HCT116 (cell line): ENCODE data around the gene EEPD1. TPM values are rescaled to one million over a fixed set of nuclear protein-coding genes. Genes with fewer than 3 reads are reported as not detected.

Experiments
- ATAC-seq: fragments of 200-7000 bp; cut with Tn5 transposase; 2 replicates; pipeline ENCODE4 v1.9.1; 2020; ENCODE audit warnings: mild to moderate bottlenecking, moderate library complexity
- BruUV-seq: library from RNA; stranded (reverse); fragments of 400-500 nt; replicated peaks from 2 replicates; lab custom pipeline; 2021; lab: Mats Ljungman, UMichigan
- CTCF ChIA-PET: fragments of 300-600 bp; sonication (Branson Sonifier 250); formaldehyde crosslinking; loops from one replicate; lab custom pipeline; 2021; ENCODE audit warnings: antibody characterized with exemption; lab: Charles Lee
- POLR2A ChIA-PET: fragments of 300-600, 350-600 bp; sonication (Branson Sonifier 250); formaldehyde crosslinking; loops from one replicate; lab custom pipeline; 2021; ENCODE audit warnings: antibody characterized with exemption; lab: Charles Lee
- RAD21 ChIA-PET, 2 experiments: fragments of 300-600 bp; sonication (Branson Sonifier 250); formaldehyde crosslinking; loops; one replicate each; lab custom pipeline; 2023; ENCODE audit warnings: low total read pairs in 2 of 2; ENCODE audit not compliant: uncharacterized antibody in 2 of 2, unreplicated experiment in 2 of 2, low non-redundant PET in 1 of 2; lab: Charles Lee
- DNase-seq: peaks from one replicate; pipeline ENCODE4 v3.0.0-alpha.2; 2010; ENCODE audit warnings: low read depth, low spot score
- H2AFZ ChIP-seq: fragments of 200-600 bp; shearing (Covaris generic), sonication (generic); 2 replicates; pipeline ENCODE4 v1.6.1; 2017; ENCODE audit warnings: low read depth, mixed run types, mixed read lengths, antibody characterized with exemption, low read length; ENCODE audit not compliant: poor library complexity, severe bottlenecking
- H3K27ac ChIP-seq: 2 replicates; pipeline ENCODE4 v1.5.1; 2012; ENCODE audit warnings: low read depth, low read length
- H3K27me3 ChIP-seq: fragments of 200-600 bp; sonication (generic); 2 replicates; pipeline ENCODE4 v1.6.1; 2016; ENCODE audit warnings: mixed run types, low read length, mixed read lengths; ENCODE audit not compliant: insufficient read depth
- H3K36me3 ChIP-seq, 2 experiments: fragments of 200-500 bp in 1 of 2; fragments of 200-600 bp in 1 of 2; sonication (Bioruptor generic) in 1 of 2; sonication (generic) in 1 of 2; 2 replicates each; pipeline versions ENCODE4 v1.5.1 to v1.6.1; 2014 to 2016; ENCODE audit warnings: low read length in 2 of 2, inconsistent platforms in 1 of 2, mixed read lengths in 1 of 2, mixed run types in 1 of 2; ENCODE audit not compliant: insufficient read depth in 2 of 2, control insufficient read depth in 1 of 2
- H3K4me1 ChIP-seq, 2 experiments: fragments of 200-600 bp in 1 of 2; sonication (generic) in 1 of 2; 2 replicates each; pipeline versions ENCODE4 v1.5.1 to v1.6.1; 2012 to 2017; ENCODE audit warnings: low read length in 2 of 2, inconsistent platforms in 1 of 2, mild to moderate bottlenecking in 1 of 2, mixed read lengths in 1 of 2, mixed run types in 1 of 2, moderate library complexity in 1 of 2; ENCODE audit not compliant: insufficient read depth in 2 of 2, control insufficient read depth in 1 of 2
- H3K4me2 ChIP-seq: fragments of 200-600 bp; sonication (generic); 2 replicates; pipeline ENCODE4 v1.6.1; 2017; ENCODE audit warnings: mixed run types, low read length, mixed read lengths
- H3K4me3 ChIP-seq, 2 experiments: fragments of 200-600 bp in 1 of 2; sonication (generic) in 1 of 2; replicated peaks in 1 of 2; 2 replicates each; pipeline ENCODE4 v1.5.1; 2011 to 2016; ENCODE audit warnings: low read length in 2 of 2, control low read depth in 1 of 2, low read depth in 1 of 2, mild to moderate bottlenecking in 1 of 2, mixed read lengths in 1 of 2, mixed run types in 1 of 2
- H3K79me2 ChIP-seq: fragments of 200-600 bp; sonication (generic); 2 replicates; pipeline ENCODE4 v1.6.1; 2017; ENCODE audit warnings: mild to moderate bottlenecking, mixed run types, low read length, moderate library complexity, mixed read lengths; ENCODE audit not compliant: insufficient read depth
- H3K9ac ChIP-seq: fragments of 200-600 bp; sonication (generic); 2 replicates; pipeline ENCODE4 v1.6.1; 2016; ENCODE audit warnings: low read length, mixed read lengths
- H3K9me2 ChIP-seq: fragments of 200-600 bp; sonication (generic), shearing (Covaris generic); 2 replicates; pipeline ENCODE4 v1.6.1; 2017; ENCODE audit warnings: mixed run types, mild to moderate bottlenecking, moderate library complexity; ENCODE audit not compliant: insufficient read depth
- H3K9me3 ChIP-seq, 2 experiments: fragments of 200-500 bp in 1 of 2; fragments of 200-600 bp in 1 of 2; sonication (Bioruptor generic) in 1 of 2; sonication (generic) in 1 of 2; 2 replicates each; pipeline ENCODE4 v1.6.1; 2014 to 2017; ENCODE audit warnings: low read length in 2 of 2, mixed read lengths in 2 of 2, inconsistent platforms in 1 of 2, low read depth in 1 of 2, mild to moderate bottlenecking in 1 of 2, mixed run types in 1 of 2, moderate library complexity in 1 of 2; ENCODE audit not compliant: control insufficient read depth in 1 of 2, insufficient read depth in 1 of 2
- H4K20me1 ChIP-seq: fragments of 200-600 bp; sonication (generic), shearing (Covaris generic); 2 replicates; pipeline ENCODE4 v1.6.1; 2017; ENCODE audit warnings: mixed run types, mild to moderate bottlenecking, moderate library complexity; ENCODE audit not compliant: insufficient read depth
- CEBPB ChIP-seq: IDR thresholded peaks from 2 replicates; pipeline ENCODE4 v1.6.1; 2012; ENCODE audit warnings: low read depth
- EZH2 ChIP-seq: fragments of 200-600 bp; sonication (generic); IDR thresholded peaks from 2 replicates; pipeline ENCODE4 v1.6.1; 2017; ENCODE audit warnings: antibody characterized with exemption, mixed run types
- EZH2phosphoT487 ChIP-seq: fragments of 200-600 bp; IDR thresholded peaks from 2 replicates; pipeline ENCODE4 v1.6.1; 2018; ENCODE audit warnings: antibody characterized with exemption, borderline replicate concordance
- FOSL1 ChIP-seq: IDR thresholded peaks from 2 replicates; pipeline ENCODE4 v1.6.1; 2012; ENCODE audit warnings: low read depth
- POLR2A ChIP-seq: IDR thresholded peaks from 2 replicates; pipeline ENCODE4 v1.7.0; 2011; ENCODE audit warnings: borderline replicate concordance; ENCODE audit not compliant: insufficient read depth, insufficient read length; ENCODE audit errors: extremely low read depth
- POLR2AphosphoS5 ChIP-seq: IDR thresholded peaks from 2 replicates; pipeline ENCODE4 v1.6.1; 2011; ENCODE audit warnings: mild to moderate bottlenecking, low read depth, low read length, moderate library complexity
- REST ChIP-seq: IDR thresholded peaks from 2 replicates; pipeline ENCODE4 v1.6.1; 2012; ENCODE audit warnings: low read depth
- SIN3A ChIP-seq: IDR thresholded peaks from 2 replicates; pipeline ENCODE4 v1.6.1; 2012; ENCODE audit warnings: low read depth
- SRF ChIP-seq: IDR thresholded peaks from 2 replicates; pipeline ENCODE4 v1.6.1; 2012; ENCODE audit warnings: low read depth
- TCF7L2 ChIP-seq: IDR thresholded peaks from 2 replicates; pipeline ENCODE4 v1.7.0; 2011; ENCODE audit warnings: borderline replicate concordance, inconsistent platforms; ENCODE audit not compliant: insufficient read depth, insufficient read length; ENCODE audit errors: extremely low read depth
- YY1 ChIP-seq: IDR thresholded peaks from 2 replicates; pipeline ENCODE4 v1.6.1; 2011; ENCODE audit warnings: low read length, low read depth, moderate library complexity, mild to moderate bottlenecking; ENCODE audit not compliant: insufficient replicate concordance; ENCODE audit errors: extremely low read depth
- ZFX ChIP-seq: fragments of 450-650 bp; IDR thresholded peaks from 2 replicates; pipeline ENCODE4 v1.6.1; 2017
- ZNF274 ChIP-seq: fragments of 200-500 bp; sonication (Bioruptor generic); IDR thresholded peaks from 2 replicates; pipeline ENCODE4 v1.6.1; 2014; ENCODE audit warnings: mild to moderate bottlenecking, low read depth, low read length, inconsistent platforms
- intact Hi-C: fragments of 100-400 bp; cut with micrococcal nuclease; formaldehyde crosslinking; loops from 2 replicates; pipeline ENCODE4 v1.10.0; 2022
- total RNA-seq: library from RNA; stranded (reverse); gene quantifications from one replicate; pipeline ENCODE4 v1.2.1, GENCODE V29; 2021; ENCODE audit not compliant: unreplicated experiment
- TF ChIP-seq, protein P1 (sequence below): IDR thresholded peaks from 2 replicates; pipeline ENCODE4 v1.6.1; 2011; ENCODE audit warnings: mild to moderate bottlenecking, low read length, moderate library complexity; ENCODE audit not compliant: insufficient replicate concordance; ENCODE audit errors: extremely low read depth

Gene EEPD1
- total RNA-seq, 1 experiment from 2014 or later = 4.2 TPM

DNA sequence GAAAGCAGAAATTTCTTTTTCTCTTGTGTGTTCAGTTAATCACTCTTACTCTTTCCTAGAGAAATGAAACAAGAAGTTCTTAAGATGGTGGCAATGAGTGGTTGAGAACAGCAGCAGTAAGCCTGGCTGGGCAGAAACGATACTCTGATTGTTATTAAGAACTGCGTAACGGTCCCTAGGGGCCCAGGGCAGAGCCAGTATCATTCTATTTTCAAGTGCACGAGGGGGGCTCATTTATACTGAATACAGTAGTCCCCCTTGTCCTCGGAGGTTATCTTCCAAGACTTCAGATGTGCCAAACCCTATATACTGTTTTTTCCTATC is 64.9 kb downstream of the EEPD1 start (continued):
- TF ChIP-seq EZH2phosphoT487 = no peak
- TF ChIP-seq POLR2A = no peak
- TF ChIP-seq, protein P1, sequence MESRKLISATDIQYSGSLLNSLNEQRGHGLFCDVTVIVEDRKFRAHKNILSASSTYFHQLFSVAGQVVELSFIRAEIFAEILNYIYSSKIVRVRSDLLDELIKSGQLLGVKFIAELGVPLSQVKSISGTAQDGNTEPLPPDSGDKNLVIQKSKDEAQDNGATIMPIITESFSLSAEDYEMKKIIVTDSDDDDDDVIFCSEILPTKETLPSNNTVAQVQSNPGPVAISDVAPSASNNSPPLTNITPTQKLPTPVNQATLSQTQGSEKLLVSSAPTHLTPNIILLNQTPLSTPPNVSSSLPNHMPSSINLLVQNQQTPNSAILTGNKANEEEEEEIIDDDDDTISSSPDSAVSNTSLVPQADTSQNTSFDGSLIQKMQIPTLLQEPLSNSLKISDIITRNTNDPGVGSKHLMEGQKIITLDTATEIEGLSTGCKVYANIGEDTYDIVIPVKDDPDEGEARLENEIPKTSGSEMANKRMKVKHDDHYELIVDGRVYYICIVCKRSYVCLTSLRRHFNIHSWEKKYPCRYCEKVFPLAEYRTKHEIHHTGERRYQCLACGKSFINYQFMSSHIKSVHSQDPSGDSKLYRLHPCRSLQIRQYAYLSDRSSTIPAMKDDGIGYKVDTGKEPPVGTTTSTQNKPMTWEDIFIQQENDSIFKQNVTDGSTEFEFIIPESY = no peak
- TF ChIP-seq SRF = no peak
- no peak for TF ChIP-seq ZFX
- TF ChIP-seq CEBPB = no peak

DNA sequence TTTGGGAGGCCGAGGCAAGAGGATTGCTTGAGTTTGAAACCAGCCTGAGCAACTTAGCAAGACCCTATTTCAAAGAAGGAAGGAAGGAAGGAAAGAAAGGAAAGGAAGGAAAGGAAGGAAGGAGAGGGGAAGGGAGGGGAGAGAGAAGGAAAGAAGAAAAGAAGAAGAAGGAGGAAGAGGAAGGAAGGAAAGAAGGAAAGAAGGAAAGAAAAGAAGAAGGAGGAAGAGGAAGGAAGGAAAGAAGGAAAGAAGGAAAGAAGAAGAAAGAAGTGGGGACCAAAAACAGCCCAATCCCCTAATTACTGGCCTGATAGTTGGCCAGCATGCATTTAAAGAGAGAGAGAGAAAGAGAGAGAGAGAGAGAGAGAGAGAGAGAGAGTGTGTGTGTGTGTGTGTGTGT is 66.4 kb downstream of the EEPD1 start:
- Histone ChIP-seq H3K9me2 (no peaks in the 10 kb centered on the region), H3K4me2 (no peak overlapping the region), H3K27me3 (no peaks in the 10 kb centered on the region), H4K20me1 (no peaks in the 10 kb centered on the region), H3K36me3 (no peaks in the 10 kb centered on the region), H3K4me1 (no peaks in the 10 kb centered on the region), H3K9ac (no peak overlapping the region), H3K79me2 (no peaks in the 10 kb centered on the region), H3K27ac (no peak overlapping the region), H2AFZ (no peak overlapping the region), H3K4me3 (no peak overlapping the region), H3K9me3 (no peaks in the 10 kb centered on the region)
- POLR2A ChIA-PET = no interaction called here
- TF ChIP-seq SIN3A (no peak), FOSL1 (no peak), EZH2phosphoT487 (no peak), YY1 (no peak), EZH2 (no peak), ZNF274 (no peak), POLR2AphosphoS5 (no peak), TCF7L2 (no peak), REST (no peak)
- RAD21 ChIA-PET = no interaction called here
- no TSS peak for BruUV-seq
- ATAC-seq (no peak), DNase-seq (no peak)
- CTCF ChIA-PET = no interaction called here
- intact Hi-C loops = no loop called here
